ENCODE results near the gene ATOSA.

Gene ATOSA

DNA sequence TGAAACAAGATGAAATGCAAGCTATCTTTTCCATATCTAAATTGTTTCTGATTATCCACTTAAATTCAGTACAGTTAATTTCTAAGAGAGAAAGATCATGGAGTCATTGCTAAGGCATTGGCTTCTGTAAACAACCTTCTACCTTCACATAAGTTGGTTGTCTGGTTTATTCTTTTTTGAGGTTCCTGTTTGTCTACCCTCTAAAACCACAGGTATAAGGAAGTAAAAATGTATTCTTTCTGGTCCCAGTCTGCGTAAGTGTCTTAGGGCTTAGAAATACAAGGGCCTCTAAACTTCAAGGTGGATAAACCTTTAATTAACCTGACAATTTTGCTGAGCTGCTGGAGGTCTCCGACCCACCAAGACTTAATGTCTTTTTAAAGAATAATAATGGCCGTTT is 3.6 kb upstream of the ATOSA start:
- no peak for DNase-seq

DNA sequence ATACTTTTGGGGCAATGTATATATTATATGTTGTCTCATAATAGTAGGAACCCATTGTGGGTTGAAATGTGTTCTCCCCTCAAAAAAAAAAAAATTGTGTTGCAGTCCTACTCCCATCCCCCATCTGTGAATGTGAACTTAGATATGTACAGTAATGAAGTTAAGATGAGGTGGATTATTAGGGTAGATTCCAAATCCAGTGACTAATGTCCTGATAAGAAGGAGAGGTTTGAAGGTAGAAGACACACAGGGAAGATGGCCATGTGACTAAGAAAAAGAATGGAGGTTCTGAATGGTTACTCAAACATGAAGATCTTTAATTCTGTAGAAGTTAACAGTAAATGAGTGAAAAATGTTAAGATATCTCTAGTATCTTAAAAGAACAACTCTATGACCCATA is 3.0 kb upstream of the ATOSA start:
- DNase-seq, result no peak

DNA sequence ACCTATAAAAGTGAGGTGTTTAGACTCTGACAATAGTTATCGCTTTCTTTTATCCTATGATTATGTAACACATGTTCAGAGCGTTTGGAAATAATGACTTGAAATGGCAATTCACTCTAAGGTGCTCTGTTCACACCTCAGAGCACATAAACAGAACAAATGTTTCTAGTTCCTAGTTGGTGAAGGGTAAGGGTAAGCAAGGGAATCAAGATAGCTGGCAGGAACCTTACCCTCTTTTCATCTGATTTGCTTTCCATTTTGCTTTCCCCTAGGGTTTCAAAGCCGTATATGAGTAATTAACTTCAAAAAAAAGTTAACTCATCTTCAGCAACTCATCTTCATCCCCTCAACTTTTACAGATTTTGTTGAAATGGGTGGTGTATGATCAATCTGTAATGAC is 2.3 kb upstream of the ATOSA start:
- DNase-seq, result no peak

DNA sequence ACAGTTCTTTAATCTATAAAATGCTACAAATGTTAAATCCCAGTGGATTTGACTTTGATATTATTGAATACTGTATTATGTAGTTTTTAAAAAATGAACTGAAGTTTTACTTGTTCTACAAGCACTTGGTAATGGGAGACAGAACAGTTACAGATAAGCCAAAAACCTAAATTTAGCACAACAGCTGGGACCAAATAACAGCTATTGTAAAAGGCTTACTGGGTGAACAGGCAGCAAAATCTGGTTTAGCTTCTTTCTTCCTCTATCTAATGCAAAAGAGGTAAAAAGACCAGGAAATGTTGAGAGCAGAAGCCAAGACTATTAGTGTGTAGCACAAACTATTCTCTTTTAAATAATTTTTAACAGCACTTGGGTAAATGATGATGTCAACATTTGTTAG is 1.6 kb upstream of the ATOSA start:
- DNase-seq, result no peak

DNA sequence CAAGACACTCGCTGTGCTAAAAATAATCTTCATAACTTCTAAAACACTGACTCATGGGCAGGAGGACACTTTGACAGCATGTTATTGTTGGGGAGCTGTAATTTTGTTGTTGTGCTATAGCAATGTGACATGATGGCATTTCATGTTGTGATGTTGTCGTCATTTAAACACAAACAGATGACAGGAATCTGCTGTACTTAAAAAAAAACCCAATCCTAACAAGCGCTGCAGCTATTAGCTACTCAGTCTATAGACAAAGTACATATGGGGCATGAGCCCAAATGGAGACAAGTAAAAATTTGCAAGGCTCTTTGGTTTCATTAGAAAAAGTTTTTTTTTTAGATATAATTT is 828 bp upstream of the ATOSA start:
- DNase-seq, result no peak

DNA sequence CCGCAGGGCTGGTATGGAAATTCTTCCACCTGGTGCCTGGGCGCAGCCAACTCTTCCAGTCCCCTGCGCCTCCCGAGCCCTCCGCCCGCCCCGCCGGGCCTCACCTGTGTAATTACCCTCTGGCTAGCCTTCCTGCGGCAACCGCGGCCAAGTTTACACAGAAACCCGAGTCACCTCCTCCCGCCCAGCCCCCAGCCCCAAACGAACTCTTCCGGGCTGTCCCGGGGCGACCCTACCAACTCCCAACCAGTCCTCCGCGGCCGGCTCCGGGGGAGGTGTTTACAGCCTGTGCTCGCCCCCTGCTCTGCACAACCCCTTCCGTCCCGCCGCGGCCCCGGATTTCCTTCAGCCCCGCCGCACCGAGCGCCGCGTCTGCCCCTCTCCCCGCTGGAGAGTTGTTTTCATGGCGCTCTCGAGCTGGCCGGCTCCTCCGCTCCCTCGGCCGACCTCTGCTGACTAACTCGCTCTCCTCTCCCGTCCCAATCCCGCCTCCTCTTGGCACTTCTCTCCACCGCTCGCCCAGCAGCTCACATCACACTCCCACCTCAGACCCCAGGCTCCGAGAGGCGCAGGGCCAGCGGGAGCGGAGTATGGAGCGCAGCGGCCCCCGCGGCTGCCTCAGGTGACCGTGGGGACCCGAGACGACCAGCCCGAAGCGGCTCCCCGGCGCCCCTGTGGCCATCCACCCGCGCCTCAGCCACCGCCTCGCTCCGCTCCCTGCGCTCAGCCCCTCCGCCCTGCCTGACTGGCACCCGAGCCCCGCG is 538 bp downstream of the ATOSA start:
- DNase-seq, result peak; percentile 21 to 33

DNA sequence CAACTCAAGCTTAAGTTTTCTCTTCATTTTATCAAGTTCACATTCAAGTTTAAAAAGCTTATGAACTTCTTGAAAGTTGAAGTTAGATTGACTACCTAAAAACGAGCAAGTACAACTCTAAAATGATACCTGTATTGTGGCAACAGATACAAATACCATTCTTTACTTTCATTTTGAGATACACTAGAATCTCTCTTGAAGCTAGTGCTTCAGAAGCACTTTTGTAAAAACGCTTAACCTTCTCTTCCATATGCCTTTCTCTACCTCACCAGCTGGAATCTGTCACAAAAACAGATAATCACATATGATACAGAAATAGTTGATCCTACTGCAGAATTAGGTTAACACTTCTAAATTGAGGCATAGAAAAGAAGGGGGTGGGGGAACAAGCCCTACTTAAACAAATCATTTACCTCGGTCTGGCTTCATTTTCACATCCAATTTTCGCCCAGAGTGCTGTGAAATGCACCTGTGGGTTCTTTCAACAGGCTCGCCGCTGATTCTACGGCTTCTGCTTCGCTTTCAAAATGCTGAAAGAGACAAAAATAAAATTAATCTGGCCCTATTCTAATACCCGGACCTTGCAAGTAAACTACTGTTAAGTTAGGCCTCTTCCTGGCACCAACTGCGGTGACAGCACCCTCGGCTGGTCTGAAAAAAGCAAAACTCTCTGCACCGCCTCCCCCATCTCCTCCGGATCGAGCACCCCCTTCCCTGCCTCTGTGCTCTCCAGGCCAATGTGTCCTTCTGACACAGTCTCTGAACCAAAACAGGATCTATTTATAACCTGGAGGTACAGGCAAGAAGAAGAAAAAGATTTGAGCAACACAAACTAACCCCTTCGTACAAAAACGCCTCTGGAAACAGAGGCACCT is 1.4 kb downstream of the ATOSA start:
- peak; percentile 21 to 26 for DNase-seq

DNA sequence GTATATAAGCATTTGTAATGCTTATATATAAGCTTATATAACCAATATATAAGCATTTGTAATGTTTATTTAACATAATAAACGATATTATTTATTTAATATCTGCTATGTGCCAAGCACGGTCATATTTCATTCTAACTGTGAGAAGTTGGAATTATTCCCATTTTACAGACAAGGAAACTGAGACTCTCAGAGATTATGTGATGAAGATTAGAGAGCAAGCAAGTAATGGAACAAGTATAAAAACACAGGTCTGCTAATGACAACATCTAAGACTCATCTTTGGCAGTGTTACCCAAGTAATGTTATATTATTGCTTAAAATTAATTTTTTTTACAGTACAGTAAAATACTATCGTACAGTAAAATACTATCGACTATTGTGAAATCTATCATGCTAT is 4.4 kb downstream of the ATOSA start:
- no peak for DNase-seq

DNA sequence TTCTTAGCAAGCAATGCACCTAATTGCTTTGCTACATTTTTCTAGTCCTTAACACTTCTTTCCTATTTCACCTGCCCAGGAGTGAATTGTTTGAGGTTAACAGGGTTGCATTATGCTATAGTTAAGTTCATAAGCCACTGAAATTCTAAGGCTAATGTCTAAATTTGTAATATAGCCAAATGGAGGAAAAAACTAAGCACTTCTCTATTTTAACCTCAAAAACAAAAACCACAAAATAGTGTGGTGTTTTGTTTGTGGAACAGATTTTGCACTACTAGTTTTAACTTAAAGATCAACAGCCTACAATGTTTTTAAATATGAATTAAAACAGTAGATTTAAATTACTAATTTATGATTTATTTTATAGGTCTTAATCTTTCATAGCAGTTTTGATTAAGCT is 5.5 kb downstream of the ATOSA start:
- no peak for DNase-seq

DNA sequence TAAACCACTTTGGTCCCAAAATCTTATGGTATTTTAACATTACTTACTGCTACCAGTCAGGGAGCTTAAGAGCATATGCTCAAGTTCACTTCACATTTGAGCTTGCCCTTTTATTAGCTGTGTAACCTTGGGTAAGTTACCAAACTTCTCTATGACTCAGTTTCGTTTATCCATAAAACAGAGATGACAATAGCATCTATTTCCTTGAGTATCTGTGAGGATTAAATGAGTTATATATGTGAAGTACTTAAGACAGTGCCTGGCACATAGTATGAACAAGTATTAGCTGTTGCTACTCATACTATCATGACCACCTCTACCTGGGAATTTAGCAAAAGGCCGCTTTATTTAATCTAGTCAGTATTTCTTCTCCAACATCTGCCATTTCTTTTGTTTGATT is 5.9 kb downstream of the ATOSA start:
- no peak for DNase-seq

DNA sequence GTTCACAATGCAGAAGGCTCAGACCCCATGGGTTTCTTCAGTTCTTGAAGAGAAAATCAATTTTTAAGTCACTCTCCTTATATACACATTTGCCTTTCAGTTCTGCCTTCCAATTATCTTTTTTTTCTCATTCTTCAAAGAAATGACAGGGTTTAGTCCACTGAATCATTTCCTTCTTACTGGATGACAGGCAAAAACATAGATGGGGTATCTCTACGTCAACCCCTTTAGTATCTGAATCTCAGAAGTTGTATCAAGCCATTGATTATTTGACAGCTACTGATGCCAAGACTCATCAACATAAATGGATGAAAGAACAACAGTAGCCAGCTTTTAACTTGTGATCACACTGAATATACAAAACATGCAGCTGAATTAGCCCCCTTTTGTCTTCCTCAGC is 6.5 kb downstream of the ATOSA start:
- DNase-seq, result no peak

DNA sequence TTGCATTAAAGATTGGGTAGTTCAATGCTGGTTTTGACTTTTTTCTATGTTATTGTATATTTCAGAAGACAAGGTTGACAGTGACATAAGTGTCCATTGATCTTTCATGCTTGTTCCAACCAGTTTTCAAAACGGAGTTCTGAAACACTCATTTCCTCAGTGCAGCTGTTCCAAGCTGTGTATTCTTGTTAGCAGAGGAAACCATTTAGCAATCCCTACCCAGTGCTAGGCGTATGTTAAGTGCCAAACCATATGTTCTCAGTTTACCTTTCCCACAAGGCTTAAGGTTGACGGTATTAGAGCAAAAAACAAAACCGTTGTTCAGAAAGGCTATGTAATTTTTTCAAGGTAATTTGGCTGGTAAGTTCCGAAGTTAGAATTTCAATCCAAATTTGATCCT is 9.1 kb downstream of the ATOSA start:
- DNase-seq, result no peak

DNA sequence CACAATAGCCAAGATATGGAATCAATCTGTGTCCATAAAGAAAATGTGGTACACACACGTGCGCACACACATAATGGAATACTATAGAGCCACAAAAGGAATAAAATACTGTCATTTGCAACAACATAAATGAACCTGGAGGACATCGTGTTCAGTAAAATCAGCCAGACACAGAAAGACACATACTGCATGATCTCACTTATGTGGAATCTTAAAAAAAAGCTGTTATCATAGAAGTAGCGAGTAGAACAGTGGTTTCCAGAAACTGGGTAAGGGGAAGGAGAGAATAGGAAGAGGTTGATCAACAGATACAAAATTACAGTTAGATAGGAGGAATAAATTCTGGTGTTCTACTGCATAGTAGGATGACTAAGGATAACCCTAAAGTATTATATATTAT is 11.1 kb downstream of the ATOSA start:
- no peak for DNase-seq

DNA sequence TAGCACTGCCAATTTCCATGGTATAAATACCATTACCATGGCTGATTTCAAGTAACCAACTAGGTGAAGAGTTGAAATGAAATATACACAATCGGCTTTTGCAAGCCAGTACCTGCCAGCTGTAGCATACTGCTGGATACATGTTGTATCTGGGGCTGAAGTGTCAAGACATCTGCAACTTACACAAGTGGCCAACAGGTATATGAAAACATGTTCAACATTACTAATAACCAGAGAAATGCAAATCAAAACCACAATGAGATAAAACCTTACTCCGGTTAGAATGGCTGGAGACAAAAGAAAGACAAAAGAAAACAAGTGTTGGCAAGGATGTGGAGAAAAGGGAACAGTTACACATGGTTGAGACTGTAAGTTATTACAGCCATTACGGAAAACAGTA is 11.6 kb downstream of the ATOSA start:
- no peak for DNase-seq

DNA sequence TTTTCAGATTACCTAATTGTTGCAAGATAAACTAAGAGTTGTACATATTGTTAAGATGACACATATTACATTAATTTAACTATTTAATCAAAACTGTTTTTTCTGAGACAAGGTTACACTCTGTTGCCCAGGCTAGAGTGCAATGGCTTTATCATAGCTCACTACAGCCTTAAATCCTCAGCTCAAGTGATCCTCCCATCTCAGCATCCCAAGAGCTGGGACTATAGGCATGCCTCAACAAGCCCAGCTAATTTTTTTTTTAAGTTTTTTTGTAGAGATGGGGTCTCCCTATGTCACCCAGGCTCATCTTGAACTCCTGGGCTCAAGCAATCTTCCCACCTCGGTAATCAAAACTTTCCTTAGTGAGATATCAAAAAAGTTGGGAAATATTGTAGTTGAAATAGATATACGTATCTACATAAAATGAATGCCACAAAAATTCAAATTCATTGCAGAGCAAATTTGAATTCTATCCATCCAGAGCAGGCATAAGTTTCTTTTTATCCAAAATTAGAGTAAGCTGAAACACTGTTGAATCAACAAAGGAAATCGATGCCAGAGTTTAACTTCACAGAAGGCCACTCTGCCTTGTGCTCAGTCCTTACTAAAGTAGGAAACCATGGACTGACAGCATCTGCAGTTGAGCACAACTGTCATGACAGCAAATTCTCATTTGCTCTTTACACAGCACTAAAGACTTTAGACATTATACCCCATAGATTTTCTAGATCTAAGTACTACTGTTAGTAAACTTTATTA is 15.5 kb downstream of the ATOSA start:
- DNase-seq, result no peak

DNA sequence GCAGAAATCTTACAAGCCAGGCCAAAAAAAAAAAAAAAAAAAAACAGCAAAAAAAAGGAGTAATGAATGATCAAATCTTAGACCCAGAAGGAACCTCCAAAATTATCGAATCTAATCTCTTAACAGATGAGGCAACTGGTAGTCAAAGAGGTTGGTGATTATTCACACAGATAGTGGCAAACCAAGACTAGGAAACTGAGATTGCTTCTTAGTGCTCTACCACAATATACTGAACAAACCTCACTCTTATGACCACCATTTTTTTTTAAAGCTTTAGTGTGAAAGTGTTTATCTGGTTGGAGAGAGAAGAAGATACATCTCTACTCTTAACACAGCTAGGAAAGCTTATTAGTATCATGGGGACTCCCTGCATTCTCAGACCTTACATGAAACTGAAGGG is 17.3 kb downstream of the ATOSA start:
- no peak for DNase-seq

DNA sequence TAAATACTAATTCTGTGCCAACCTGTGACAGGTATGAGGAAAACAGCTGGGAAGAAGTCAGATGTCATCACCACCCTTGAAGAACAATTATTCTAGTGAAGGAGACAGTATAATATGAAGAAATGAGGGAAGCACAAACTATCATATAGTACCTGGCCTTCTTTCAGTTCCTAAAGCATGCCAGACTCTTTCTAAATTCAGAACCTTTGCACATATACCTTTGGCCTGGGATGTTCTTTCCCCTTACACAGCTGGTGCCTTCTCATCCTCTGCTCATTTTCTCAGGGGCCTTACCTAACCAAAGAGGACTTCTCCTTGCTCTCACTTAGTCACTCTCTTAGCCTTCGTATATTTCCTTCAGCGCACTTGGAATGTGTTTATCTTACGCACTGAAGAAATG is 19.0 kb downstream of the ATOSA start:
- DNase-seq, result no peak

DNA sequence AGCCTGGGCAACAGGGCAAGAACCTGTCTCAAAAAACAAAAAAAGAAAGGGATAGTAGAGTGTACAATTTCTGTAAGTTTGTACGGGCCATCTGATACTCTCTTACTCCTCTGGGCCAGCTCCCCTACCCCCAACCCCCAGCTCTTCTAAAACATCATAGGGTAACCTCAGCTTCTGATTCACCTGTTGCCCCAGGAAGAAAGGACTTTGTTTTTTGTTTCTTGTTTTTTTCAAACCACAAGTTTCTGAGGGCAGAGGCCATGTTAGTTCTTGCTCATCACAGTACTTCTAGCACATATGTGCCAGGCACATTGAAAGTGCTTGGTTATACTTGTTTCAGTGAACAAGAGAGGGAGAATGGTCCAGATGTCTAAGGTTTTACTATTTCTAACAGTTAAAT is 20.2 kb downstream of the ATOSA start:
- no peak for DNase-seq

DNA sequence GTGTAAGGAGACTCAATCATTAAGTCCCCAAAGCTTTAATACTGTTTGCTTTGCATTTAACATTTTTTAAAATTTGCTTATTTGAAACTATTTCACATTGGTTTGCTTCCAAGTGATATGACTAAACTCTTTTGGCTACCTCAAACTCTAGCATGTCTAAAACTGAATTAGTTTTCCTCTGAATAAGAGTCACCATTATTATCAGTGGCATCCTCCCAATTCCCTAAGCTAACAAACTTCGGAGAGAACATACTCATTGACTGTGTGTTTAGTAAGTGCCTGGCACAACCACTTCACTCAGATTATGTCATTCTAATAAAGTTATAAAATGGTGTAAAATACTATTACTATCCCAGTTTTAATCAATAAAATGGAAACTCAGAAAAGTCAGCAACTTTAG is 21.9 kb downstream of the ATOSA start:
- DNase-seq, result no peak

DNA sequence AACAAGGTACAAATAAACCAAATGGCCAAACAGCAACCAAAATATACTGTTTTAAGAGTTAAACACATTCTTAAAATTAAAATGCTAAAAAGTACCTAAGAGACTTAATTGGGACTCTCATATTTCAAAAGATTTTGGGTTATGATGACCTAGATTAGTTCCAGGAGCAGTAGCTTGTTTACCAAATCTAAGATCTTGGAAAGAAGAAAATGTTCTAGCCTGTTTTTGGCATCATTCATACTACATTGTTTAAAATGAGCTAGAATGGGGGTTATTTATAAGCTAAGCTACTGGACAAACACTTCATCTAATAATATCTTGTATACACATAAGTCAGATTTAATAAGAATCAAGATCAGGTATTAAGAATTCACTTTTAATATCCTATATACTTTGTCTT is 22.8 kb downstream of the ATOSA start:
- DNase-seq, result no peak

DNA sequence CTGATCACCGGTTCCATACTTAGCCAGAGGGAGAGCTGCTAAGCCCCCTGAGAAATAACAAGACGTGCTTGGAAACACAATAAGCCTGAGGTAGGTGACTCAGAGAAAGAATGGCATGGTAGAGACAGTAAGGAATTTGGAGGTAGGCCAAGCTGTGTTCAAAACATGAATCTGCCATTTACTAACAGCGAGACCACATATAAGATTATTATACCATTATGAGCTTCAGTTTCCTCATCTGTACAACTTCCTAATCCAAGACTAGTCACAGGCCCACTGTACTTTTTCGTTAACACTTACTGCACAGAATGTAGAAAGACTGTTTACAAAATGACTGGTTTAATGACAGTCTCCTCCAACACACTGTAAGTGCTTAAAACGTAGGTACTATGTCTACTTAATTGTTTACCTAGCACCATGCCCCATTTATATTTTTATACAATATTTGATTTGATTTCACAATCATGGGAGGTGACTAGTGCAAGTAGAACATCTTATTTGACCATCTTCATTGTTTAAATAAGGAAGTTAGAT is 25.7 kb downstream of the ATOSA start:
- no peak for DNase-seq

DNA sequence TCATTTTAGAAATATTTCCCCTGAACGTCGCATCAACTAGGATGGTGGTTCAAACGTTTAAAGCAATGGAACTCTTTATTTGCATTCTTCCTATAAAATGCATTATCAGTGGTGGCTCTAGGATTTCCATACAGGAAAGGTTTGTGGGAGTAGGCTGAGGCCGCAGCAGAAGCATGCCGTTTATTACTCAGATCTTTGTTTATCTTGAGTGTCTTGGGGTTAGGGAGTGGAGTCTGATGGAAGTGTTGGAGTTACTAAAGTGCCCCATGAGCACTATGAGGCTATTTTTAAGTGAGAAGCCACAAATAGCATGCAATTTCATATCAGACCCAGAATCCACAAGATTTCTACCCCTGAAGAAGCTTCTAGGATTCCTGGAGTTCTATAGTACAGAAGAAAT is 26.2 kb downstream of the ATOSA start:
- DNase-seq, result no peak

DNA sequence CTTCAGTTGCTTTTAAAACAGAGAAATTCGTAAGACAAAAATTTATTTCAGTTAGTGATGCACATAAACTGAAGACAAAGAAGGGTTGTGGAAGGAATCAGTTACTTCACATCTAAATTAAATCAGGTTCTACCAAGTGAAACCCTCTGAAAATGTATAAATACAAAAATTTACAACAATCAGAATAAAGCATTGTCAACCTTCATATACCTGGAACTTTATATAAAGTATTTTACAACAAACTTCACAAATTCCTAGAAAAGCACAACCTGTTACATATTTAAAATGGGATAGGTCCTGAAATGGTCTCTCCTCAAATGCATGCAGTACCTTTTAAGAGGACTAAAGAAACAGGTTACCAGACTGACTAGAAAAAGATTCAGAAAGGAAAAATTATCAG is 26.9 kb downstream of the ATOSA start:
- DNase-seq, result no peak

DNA sequence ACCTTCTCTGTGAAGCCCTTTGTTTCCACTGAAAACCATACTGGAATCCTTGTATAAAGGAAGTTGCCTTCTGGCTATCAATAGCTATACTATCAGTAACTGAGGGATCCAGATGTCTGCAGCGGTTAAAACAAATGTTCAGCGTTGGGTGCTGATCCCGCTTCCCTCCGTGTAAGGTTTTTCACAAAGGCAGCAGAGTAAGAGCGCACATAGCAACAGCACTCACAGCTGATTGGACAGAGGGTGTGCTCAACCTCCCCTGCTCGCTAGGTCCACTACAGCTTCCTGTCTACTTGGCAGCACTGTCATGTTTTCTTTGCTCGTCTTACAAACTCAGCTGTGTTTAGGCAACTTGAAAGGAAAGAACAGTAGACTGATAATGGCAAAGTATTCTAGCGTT is 27.3 kb downstream of the ATOSA start:
- DNase-seq, result peak in 1 of 2 donors; percentile 13
